DMS114 treated with DMSO at 0.1 percent for 48 hours (cell line): ENCODE measurements around the gene PCP2.

ENCODE experiments used
- DNase-seq: peaks from one replicate; lab custom pipeline; 2025; ENCODE audit not compliant: unreplicated experiment; lab: John Stamatoyannopoulos, UW

Gene PCP2

DNA sequence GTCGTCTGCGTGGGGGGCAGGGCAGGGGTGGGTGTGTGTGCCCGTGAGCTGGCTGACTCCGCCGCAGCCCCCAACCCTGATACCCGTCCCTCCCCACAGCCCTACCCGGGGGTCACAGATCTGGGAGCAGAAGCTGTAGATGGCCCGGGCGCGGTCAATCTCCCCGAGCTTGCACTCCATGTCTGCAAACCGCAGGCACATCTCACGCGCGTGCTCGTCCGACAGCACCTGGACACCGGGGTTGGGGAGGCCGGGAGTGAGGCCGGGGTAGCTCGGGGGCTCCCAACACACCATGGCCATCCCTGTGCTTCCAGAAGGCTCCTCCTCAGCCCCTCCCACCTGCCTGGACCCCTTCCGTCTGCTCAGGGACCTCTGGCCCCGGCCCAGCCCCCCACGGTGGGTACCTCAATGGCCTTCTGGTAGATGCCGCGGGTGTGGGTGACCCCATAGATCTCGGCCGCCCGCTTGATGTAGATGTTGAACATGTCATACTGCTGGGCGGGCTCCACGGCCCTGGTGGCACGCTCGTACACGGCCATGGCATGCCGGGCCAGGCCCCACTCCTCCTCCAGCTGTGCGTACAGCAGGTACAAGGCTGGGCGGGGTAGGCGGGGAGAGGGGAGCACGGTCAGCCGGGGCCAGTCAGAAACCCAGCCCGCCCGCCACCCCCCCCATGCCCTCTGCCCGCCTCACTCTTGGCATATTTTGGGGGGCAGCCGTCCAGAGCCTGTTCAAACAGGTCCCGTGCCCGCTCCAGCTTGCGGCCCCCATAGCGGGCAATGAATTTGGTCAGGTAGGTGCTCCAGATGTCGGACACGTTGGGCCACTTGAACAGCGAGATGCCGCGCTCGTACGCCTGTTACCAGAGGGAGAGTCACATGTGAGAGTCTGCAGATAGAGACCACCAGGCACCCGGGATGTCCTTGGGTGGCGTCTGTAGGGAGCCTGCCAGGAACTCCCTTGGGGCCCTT lies 12.8 kb downstream of the PCP2 start:
- no peak for DNase-seq

DNA sequence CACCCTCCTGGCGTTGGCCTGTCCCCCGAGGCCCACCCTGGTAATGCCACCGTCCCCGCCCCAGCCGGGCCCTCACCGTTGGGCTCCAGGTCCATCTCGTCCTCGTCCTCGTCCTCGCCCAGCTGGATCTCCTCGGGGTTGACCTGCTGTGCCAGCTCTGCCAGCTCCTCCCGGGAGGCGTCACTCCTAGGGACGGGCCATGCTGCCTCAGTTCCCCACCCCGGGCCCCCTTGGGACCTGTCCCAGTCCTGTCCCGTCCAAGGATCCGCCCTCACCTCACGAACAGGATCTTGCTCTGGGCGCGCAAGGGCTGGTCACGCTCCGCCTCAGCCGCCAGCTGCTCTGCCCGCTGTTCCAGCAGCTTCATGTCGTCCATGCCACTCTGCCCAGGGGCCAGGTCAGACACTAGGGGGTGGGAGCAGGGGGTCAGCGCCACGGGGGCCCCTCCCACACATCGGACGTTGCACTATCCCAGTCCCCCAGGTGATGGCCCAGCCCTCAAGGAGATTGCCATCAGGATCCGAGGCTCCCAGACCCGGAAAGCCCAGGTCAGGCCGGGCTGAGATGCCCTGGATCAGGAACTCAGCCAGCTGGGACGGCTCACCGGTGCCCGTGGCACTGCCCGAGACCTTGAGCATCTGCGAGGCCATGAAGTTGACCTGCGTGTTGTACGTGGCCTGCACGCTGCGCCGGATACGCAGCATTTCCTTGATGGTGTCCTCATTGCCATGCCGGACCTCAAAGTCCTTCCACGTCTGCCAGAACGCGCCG lies 13.7 kb downstream of the PCP2 start:
- no peak for DNase-seq

GRCh38 chr19:7618771-7619510 lies 14.6 kb downstream of the PCP2 start:
- DNase-seq: no peak

DNA sequence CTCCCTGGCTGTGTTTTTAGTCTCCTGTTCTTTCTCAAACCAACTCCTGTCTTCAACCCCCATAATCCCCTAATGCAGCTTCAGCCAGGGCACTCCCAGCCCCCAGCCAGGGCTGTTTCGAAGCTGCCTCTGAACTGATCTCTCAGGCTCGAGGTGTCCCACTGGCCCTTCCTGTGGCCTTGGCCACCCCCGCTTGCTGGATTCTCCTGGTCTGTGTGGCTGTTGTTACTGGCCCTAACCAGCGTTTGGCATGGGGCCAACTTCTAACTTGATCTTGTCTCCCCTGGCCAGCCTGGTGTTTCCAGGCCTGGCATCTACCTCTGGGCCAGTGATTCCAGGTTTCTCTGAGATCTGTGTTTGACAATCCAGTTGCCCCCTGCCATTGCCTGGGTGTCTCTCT lies 15.2 kb downstream of the PCP2 start:
- no peak for DNase-seq

DNA sequence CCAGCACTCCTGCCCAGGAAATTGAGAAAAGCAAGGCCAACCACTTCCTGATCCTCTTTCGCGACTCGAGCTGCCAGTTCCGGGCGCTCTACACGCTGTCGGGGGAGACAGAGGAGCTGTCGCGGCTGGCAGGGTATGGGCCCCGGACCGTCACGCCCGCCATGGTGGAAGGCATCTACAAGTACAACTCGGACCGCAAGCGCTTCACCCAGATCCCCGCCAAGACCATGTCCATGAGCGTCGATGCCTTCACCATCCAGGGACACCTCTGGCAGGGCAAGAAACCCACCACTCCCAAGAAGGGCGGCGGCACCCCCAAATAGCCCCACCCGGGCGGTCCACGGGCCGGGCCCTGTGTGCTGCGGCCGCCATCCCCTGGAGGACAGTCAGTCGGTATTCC lies 15.8 kb downstream of the PCP2 start:
- DNase-seq: no peak

- no peak for DNase-seq
These were observed 16.3 kb downstream of the PCP2 start for GRCh38 chr19:7617172-7617571.

DNA sequence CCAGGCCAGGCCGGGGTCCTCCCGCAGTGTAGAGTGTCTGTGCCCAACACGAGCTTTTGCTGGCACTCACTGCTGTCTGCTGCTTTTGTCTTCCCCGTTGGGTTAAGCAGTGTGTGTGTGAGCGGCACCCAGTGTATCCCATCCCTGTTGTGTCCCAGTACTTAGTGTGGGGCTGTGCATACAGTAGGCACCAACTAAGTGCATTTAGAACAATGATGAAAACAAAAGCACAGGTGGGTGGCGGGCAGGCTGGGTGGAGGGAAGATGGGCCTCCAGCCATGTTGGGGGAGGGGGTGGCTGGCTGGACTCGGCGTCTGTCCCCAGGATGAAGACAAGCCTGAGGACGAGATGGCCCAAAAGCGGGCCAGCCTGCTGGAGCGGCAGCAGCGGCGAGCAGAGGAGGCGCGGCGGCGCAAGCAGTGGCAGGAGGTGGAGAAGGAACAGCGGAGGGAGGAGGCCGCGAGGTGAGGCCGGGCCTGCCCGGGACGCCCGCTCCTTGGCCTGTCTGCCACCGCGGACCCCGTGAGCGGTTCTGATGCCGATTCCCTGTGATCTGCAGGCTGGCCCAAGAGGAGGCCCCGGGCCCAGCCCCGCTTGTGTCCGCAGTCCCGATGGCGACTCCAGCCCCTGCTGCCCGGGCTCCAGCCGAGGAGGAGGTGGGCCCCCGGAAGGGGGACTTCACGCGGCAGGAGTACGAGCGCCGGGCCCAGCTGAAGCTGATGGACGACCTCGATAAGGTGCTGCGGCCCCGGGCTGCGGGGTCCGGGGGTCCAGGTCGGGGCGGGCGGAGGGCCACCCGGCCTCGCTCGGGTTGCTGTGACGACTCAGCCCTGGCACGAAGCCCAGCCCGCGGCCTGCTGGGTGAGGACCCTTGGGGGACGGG lies 18.4 kb downstream of the PCP2 start:
- no peak for DNase-seq

DNA sequence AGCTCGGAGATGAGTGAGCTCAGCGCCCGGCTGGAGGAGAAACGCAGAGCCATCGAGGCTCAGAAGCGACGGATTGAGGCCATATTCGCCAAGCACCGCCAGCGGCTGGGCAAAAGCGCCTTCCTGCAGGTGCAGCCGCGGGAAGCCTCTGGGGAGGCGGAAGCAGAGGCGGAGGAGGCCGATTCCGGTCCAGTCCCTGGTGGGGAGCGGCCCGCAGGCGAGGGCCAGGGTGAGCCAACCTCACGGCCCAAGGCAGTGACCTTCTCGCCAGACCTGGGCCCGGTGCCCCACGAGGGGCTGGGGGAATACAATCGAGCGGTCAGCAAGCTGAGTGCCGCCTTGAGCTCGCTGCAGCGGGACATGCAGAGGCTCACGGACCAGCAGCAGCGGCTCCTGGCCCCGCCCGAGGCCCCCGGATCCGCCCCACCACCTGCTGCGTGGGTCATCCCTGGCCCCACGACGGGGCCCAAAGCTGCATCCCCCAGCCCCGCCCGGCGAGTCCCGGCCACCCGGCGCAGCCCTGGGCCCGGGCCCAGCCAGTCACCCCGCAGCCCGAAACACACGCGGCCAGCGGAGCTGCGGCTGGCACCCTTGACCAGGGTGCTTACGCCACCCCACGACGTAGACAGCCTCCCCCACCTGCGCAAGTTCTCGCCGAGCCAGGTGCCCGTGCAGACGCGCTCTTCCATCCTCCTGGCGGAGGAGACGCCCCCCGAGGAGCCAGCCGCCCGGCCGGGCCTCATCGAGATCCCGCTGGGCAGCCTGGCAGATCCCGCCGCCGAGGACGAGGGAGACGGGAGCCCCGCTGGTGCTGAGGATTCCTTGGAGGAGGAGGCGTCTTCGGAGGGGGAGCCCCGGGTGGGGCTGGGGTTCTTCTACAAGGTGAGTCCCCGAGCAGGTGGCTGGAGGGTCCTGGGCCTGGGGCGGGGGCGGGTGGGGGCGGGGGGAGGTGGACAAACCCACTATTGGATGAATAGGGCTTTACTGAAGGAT lies 20.9 kb downstream of the PCP2 start:
- no peak for DNase-seq

DNA sequence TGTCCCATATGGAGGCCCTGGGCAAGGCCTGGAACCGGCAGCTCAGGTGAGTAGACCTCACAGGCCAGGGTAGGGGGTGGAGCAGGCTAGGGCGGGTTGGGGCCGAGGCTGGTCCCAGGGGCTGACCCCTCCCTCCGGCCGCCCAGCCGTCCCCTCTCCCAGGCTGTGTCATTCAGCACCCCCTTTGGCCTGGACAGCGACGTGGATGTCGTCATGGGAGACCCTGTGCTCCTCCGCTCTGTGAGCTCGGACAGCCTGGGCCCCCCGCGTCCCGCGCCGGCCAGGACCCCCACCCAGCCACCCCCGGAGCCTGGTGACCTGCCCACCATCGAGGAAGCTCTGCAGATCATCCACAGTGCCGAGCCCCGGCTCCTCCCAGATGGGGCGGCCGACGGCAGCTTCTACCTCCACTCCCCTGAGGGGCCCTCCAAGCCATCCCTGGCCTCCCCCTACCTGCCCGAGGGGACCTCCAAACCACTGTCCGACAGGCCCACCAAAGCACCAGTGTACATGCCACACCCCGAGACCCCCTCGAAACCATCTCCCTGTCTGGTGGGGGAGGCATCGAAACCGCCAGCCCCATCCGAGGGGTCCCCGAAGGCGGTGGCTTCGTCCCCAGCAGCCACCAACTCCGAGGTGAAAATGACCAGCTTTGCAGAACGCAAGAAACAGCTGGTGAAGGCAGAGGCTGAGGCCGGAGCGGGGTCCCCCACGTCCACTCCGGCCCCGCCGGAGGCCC lies 21.8 kb downstream of the PCP2 start:
- no peak for DNase-seq

DNA sequence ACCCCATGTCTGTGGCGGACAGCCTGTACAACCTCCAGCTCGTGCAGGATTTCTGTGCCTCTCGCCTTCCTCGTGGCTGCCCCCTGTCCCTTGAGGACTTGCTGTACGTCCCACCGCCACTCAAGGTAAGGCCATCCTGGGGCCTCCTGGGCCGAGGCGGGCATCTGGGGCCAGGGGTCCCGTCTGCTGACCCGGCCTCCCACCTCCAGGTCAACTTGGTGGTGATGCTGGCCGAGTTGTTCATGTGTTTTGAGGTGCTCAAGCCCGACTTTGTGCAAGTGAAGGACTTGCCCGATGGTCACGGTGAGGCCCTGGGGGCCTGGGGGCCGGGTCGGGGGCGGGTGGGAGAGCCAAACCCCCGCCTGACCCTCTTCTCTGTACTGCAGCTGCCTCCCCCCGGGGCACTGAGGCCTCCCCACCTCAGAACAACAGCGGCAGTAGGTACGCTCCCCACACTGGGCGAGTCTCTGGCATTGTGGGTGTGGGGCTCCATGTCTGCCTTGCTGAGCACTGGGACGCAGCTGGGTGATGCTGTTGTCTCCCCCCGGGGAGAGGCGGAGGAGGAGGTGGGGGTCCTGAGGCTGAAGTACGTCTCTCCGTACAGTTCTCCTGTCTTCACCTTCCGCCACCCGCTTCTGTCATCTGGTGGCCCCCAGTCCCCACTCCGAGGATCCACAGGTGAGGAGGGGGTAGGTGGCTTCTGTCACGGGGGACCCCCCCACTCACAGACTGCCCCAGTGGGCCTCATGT lies 22.9 kb downstream of the PCP2 start:
- DNase-seq: no peak

GRCh38 chr19:7607874-7608560 lies 25.5 kb downstream of the PCP2 start:
- no peak for DNase-seq

GRCh38 chr19:7607212-7607873 lies 26.2 kb downstream of the PCP2 start:
- DNase-seq: no peak

- no peak for DNase-seq
These were observed 27.2 kb downstream of the PCP2 start for GRCh38 chr19:7606289-7606688.

DNA sequence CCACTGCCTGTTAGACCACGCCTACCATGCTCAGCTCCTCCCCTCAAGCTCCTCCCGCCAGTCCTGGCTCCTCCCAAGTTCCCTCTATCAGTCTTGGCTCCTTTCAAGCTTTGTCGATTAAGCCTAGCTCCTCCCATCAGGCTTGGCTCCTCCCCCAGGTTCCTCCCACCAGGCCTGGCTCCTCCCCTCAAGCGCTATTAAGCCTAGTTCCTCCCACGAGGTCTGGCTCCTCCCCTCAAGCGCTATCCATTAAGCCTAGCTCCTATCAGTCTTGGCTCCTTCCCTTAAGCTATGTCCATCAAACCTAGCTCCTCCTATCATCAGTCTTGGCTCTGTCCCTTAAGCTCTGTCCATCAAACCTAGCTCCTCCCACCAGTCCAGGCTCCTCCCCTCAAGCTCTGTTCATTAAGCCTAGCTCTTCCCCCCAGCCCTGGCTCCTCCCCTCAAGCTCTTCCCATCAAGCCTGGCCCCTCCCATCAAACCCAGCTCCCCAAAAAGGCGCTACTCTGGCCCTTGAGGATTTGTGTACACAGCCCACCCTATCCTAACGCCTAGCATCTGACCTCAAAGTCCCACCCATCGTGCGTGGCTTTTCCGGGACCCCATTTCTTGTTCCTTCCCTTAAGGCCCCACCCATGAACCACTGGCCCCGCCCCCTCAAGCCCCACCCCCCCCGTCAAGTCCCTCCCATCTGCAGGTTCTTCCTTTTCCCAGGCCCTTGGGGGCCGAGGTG lies 27.9 kb downstream of the PCP2 start:
- DNase-seq: peak; percentile 13

DNA sequence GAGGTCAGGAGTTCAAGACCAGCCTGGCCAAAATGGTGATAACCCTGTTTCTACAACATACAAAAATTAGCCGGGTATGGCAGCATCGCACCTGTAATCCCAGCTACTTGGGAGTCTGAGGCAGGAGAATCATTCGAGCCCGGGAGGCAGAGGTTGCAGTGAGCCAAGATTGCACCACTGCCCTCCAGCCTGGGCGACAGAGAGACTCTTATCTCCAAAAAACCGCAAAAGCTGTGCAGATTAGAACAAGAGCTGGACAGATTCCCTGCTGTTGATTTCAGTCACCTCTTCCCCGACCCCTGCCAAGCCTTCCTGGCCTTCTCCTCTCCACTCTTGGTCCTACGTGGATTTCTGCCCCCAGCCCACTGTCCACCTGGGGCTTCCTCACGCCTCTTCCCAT lies 29.6 kb downstream of the PCP2 start:
- no peak for DNase-seq

DNA sequence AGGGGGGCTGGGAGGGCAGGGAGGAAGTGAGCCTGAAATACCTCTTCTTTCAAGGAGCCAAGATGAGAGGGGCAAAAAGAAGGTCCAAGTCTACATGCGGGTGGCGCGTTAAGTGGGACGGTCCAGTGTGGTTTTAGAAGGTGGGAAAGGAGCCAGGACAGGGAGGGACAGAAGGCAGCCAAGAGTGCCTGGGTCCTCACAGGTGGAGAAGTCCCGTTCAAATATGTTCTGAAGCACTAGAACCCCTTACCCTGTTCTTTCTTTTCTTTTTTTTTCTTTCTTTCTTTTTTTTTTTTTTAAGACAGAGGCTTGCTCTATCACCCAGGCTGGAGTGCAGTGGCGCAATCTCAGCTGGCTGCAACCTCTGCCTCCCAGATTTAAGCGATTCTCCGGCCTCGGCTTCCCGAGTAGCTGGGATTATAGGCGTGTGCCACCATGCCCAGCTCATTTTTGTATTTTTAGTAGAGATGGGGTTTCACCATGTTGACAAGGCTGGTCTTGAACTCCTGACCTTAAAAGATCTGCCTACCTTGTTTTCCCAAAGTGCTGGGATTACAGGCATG lies 30.5 kb downstream of the PCP2 start:
- no peak for DNase-seq
